ENCODE data around the gene DHRS2.

The DHRS2 gene

DNA sequence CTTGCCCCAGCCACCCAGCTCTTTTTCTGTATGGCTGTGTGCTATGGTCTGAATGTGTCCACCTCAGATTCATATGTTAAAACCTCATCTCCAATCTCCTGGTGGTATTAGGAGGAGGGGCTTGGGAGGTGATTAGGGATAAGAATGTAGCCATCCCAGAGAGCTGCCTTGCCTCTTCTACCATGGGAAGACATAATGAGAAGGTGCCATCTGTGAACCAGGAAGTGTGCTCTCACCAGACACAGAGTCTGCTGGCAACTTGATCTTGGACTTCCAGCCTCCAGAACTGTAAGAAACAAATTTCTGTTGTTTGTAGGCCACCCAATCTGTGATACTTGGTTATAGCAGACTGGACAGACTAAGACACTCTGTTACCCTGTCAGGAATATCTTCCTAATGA, 34.7 kb upstream of the DHRS2 start:
- TF ChIP-seq, protein P1, sequence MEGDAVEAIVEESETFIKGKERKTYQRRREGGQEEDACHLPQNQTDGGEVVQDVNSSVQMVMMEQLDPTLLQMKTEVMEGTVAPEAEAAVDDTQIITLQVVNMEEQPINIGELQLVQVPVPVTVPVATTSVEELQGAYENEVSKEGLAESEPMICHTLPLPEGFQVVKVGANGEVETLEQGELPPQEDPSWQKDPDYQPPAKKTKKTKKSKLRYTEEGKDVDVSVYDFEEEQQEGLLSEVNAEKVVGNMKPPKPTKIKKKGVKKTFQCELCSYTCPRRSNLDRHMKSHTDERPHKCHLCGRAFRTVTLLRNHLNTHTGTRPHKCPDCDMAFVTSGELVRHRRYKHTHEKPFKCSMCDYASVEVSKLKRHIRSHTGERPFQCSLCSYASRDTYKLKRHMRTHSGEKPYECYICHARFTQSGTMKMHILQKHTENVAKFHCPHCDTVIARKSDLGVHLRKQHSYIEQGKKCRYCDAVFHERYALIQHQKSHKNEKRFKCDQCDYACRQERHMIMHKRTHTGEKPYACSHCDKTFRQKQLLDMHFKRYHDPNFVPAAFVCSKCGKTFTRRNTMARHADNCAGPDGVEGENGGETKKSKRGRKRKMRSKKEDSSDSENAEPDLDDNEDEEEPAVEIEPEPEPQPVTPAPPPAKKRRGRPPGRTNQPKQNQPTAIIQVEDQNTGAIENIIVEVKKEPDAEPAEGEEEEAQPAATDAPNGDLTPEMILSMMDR (IDR thresholded peaks at IDR 0.05; ENCODE audit: insufficient read depth, low read depth, low read length, missing control alignments) = no peak
- no peak for DNase-seq (ENCODE audit: low read depth)
- H3K4me3 ChIP-seq (ENCODE audit: low read length) = no peak overlapping the region

DNA sequence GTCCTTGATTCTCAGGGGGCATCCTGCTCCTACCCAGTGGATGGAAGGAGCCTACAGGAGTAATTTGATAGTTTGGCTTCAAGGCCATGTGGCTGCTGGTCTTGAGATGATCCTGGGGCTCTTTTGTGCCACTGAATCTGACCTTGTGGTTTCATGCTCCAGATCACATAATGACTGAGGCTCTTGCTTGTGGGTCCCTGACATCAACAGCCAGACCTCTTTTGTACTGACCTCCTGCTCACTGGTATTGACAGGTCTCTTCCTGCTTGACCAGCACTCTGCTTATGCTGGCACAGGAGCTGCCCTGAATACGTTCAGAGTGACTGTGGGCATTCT, 34.4 kb upstream of the DHRS2 start:
- DNase-seq (ENCODE audit: low read depth) = no peak
- TF ChIP-seq, protein P1 (IDR thresholded peaks at IDR 0.05; ENCODE audit: insufficient read depth, low read depth, low read length, missing control alignments) = no peak
- no peak overlapping the region for H3K4me3 ChIP-seq (ENCODE audit: low read length)

DNA sequence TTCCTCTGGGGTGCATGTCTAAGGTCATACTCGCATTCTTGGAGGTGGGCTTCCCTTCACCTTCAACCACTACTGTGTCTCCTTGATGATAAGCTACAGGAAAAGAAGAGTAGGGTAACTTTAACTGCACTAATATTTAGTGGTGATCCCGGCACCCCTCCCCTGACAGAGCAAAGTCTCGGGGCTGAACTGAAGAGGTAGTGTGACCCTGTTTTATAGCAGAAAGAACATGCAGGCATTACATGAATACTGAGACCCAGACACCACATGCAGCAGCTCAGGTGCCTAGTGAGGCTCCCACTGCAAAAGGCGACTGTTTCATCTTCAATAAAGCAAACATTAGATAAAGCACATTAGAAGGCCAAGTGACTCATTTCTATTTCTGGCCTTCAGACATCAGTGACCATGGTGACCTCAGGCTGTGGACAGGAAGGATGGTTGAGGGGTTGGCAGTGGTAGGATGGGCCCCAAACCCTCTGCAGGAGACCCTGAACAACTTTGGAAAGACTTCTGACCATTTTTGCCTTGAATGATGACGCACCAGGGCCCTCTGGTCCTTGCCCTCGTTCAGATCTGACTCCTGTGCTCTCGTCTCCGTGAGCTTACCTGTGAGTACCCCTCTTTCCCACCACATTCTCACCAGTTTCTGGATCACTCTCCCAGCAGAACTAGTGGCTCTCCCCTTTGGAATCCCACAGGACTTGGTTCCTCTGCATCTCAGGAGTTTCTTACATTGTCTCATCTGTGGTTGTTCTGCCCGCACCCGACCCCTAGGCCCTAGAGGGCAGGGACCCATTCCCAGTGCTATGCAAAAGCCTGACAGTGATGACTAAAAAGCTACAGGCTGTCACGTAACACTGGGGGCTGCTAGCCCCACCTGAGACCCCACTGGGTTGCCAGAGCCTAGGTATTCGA, 33.7 kb upstream of the DHRS2 start:
- TF ChIP-seq, protein P1 (IDR thresholded peaks at IDR 0.05; ENCODE audit: insufficient read depth, low read depth, low read length, missing control alignments) = no peak
- H3K4me3 ChIP-seq (ENCODE audit: low read length) = no peak overlapping the region
- no peak for DNase-seq (ENCODE audit: low read depth)

DNA sequence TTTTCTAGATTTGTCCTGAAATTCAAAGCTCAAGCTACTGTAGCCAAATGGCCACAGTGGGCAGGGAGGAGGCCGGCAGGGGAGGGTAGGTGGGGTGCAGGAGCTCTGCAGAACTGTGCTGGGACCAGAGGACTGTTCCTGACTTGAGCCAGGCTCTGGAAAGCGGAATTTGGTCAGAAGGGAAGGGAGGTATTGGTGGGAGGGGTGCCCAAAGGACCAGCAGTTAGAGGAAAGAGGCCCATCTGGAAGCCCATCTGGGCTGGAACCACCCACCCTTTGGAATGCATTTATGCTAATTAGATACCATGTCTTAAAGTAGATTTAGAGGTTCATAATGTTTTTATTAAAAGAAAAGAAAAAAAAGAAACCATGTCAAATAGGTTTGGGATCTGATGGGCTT, 33.1 kb upstream of the DHRS2 start:
- TF ChIP-seq, protein P1 (IDR thresholded peaks at IDR 0.05; ENCODE audit: insufficient read depth, low read depth, low read length, missing control alignments) = no peak
- no peak for DNase-seq (ENCODE audit: low read depth)
- no peak overlapping the region for H3K4me3 ChIP-seq (ENCODE audit: low read length)

DNA sequence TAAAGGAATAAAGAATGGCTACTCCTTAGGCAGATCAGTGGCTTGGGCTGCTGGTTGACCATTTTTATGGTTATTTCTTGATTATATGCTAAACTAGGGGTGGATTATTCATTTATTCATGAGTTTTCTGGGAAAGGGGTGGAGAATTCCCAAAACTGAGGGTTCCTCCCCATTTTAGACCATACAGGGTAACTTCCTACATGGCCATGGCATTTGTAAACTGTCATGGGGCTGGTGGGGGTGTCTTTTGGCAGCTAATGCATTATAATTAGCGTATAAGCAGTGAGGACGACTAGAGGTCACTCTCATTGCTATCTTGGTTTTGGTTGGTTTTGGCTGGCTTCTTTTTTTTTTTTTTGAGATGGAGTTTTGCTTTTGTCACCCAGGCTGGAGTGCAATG, 32.0 kb upstream of the DHRS2 start:
- DNase-seq (ENCODE audit: low read depth) = no peak
- H3K4me3 ChIP-seq (ENCODE audit: low read length) = no peak overlapping the region
- TF ChIP-seq, protein P1 (IDR thresholded peaks at IDR 0.05; ENCODE audit: insufficient read depth, low read depth, low read length, missing control alignments) = no peak

DNA sequence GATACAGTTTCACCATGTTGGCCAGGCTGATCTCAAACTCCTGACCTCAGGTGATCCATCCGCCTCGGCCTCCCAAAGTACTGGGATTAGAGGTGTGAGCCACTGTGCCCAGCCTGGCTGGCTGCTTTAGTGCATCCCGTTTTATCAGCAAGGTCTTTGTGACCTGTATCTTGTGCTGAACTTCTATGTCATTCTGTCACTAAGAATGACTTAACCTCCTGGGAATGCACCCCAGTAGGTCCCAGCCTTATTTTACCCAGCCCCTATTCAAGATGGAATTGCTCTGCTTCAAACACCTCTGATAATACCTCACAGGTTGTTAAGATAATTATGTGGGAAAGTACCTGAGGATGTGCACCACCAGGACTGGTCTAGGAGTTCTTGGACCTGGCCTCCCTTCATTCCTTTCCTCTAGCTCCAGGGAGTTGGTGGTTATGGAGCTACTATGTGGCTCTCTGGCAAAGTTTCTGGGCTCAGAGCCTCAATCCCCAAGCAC, 31.4 kb upstream of the DHRS2 start:
- no peak for DNase-seq (ENCODE audit: low read depth)
- TF ChIP-seq, protein P1 (IDR thresholded peaks at IDR 0.05; ENCODE audit: insufficient read depth, low read depth, low read length, missing control alignments) = no peak
- H3K4me3 ChIP-seq (ENCODE audit: low read length) = no peak overlapping the region

All from epithelial cell of esophagus (primary cell).